NCI-H1417 (cell line): ENCODE measurements around the gene KIAA0930.
A peak's percentile ranks its signal among the peaks of the same experiment; 100 is the strongest.
"Not testable (repeated sequence)": the region's sequence is repeated elsewhere in the genome, so short reads cannot be mapped to it uniquely, and the experiment has no call there.

ENCODE experiments used
- DNase-seq, 3 experiments: peaks; one replicate each; lab custom pipeline; 2025; lab: John Stamatoyannopoulos, UW

The KIAA0930 gene

GRCh38 chr22:45200860-45201511 is 39.7 kb downstream of the KIAA0930 start:
- DNase-seq = no peak

- DNase-seq = no peak
Observed at GRCh38 chr22:45200230-45200629, 40.5 kb downstream of the KIAA0930 start.

GRCh38 chr22:45199723-45200122 is 41.0 kb downstream of the KIAA0930 start:
- DNase-seq = no peak

- DNase-seq = no peak
Observed at GRCh38 chr22:45198463-45198795, 42.3 kb downstream of the KIAA0930 start.

- peak in 2 of 3 experiments; percentile 8 to 22 for DNase-seq
Observed at GRCh38 chr22:45197606-45198462, 42.9 kb downstream of the KIAA0930 start.

GRCh38 chr22:45196926-45197605 is 43.6 kb downstream of the KIAA0930 start:
- peak in 1 of 3 experiments; percentile 2 for DNase-seq

GRCh38 chr22:45196308-45196707 is 44.4 kb downstream of the KIAA0930 start:
- no peak for DNase-seq

GRCh38 chr22:45195616-45196015 is 45.1 kb downstream of the KIAA0930 start:
- no peak for DNase-seq

- no peak for DNase-seq
Observed at GRCh38 chr22:45194686-45195085, 46.0 kb downstream of the KIAA0930 start.

GRCh38 chr22:45192701-45193187 is 48.0 kb downstream of the KIAA0930 start:
- peak in 1 of 3 experiments; percentile 7 for DNase-seq

- DNase-seq = not testable (repeated sequence)
Observed at GRCh38 chr22:45191746-45192145, 48.9 kb downstream of the KIAA0930 start.

GRCh38 chr22:45190202-45190872 is 50.4 kb downstream of the KIAA0930 start:
- DNase-seq = no peak

GRCh38 chr22:45188779-45189178 is 51.9 kb downstream of the KIAA0930 start:
- DNase-seq = no peak

- DNase-seq = no peak
Observed at GRCh38 chr22:45187891-45188290, 52.8 kb downstream of the KIAA0930 start.

- DNase-seq = no peak
Observed at GRCh38 chr22:45185718-45186514, 54.8 kb downstream of the KIAA0930 start.

GRCh38 chr22:45183974-45184373 is 56.7 kb downstream of the KIAA0930 start:
- DNase-seq = no peak

GRCh38 chr22:45181766-45182165 is 58.9 kb downstream of the KIAA0930 start:
- DNase-seq = no peak

GRCh38 chr22:45181240-45181639 is 59.5 kb downstream of the KIAA0930 start:
- DNase-seq = no peak

GRCh38 chr22:45180146-45180679 is 60.5 kb downstream of the KIAA0930 start:
- DNase-seq = no peak

GRCh38 chr22:45179276-45180049 is 61.2 kb downstream of the KIAA0930 start:
- DNase-seq = no peak
